Endothelial cell of umbilical vein (primary cell): ENCODE data around the gene CHRM4. TPM values are rescaled to one million over a fixed set of nuclear protein-coding genes. Genes with fewer than 3 reads are reported as not detected.

ENCODE experiments used
- BruUV-seq: library from RNA; stranded (reverse); fragments of 400-500 nt; replicated peaks from 2 replicates; lab custom pipeline; 2021; lab: Mats Ljungman, UMichigan
- CTCF ChIA-PET: fragments of 300-600, 350-600 bp; sonication (Branson Sonifier 250); formaldehyde crosslinking; loops from one replicate; lab custom pipeline; 2021; ENCODE audit warnings: antibody characterized with exemption, inconsistent platforms; lab: Charles Lee
- POLR2A ChIA-PET: fragments of 300-600, 350-600 bp; sonication (Branson Sonifier 250); formaldehyde crosslinking; loops from one replicate; lab custom pipeline; 2021; ENCODE audit warnings: antibody characterized with exemption, inconsistent platforms; lab: Charles Lee
- DNase-seq: peaks from one replicate; pipeline ENCODE4 v3.0.0-alpha.2; 2011; ENCODE audit warnings: low read depth, low spot score
- FAIRE-seq: peaks from 2 replicates; lab custom pipeline; 2011; peaks lifted over from hg19 to GRCh38; lab: Jason Lieb, UNC
- H2AFZ ChIP-seq: 2 replicates; pipeline ENCODE4 v1.6.0; 2012; ENCODE audit warnings: low read depth, low read length, control low read depth, inconsistent platforms
- H3K27ac ChIP-seq: 2 replicates; pipeline ENCODE4 v1.5.1; 2011; ENCODE audit warnings: low read depth, mild to moderate bottlenecking, control low read depth, low read length, moderate library complexity; ENCODE audit not compliant: insufficient read depth
- H3K27me3 ChIP-seq, 2 experiments: 2 replicates each; pipeline versions ENCODE4 v1.6.0 to v1.6.1; 2011; ENCODE audit warnings: low read length in 2 of 2, mixed read lengths in 1 of 2; ENCODE audit not compliant: control insufficient read depth in 2 of 2, insufficient read depth in 2 of 2
- H3K36me3 ChIP-seq, 2 experiments: 2 replicates in 1 of 2; 3 replicates in 1 of 2; pipeline ENCODE4 v1.5.1; 2011; ENCODE audit warnings: low read length in 2 of 2, mild to moderate bottlenecking in 1 of 2, moderate library complexity in 1 of 2; ENCODE audit not compliant: control insufficient read depth in 2 of 2, insufficient read depth in 2 of 2; ENCODE audit errors: extremely low read depth in 1 of 2
- H3K4me1 ChIP-seq: 3 replicates; pipeline ENCODE4 v1.5.1; 2011; ENCODE audit warnings: mild to moderate bottlenecking, low read length; ENCODE audit not compliant: control insufficient read depth, insufficient read depth; ENCODE audit errors: extremely low read depth
- H3K4me2 ChIP-seq: 2 replicates; pipeline ENCODE4 v1.6.1; 2011; ENCODE audit warnings: low read length, control low read depth, mixed read lengths; ENCODE audit not compliant: insufficient read depth
- H3K4me3 ChIP-seq, 3 experiments: fragments of 200-600 bp in 1 of 3; sonication (generic), shearing (Covaris generic) in 1 of 3; replicated peaks in 1 of 3; 2 replicates each; pipeline ENCODE4 v1.5.1; 2011 to 2016; ENCODE audit warnings: control low read depth in 3 of 3, low read length in 3 of 3, mild to moderate bottlenecking in 2 of 3, inconsistent platforms in 1 of 3, low read depth in 1 of 3, moderate library complexity in 1 of 3; ENCODE audit not compliant: insufficient read depth in 1 of 3
- H3K79me2 ChIP-seq: 2 replicates; pipeline ENCODE4 v1.6.0; 2012; ENCODE audit warnings: low read length, inconsistent platforms; ENCODE audit not compliant: control insufficient read depth, insufficient read depth
- H3K9ac ChIP-seq: replicated peaks from 2 replicates; pipeline ENCODE3; 2011; ENCODE audit warnings: low read length, control low read depth; ENCODE audit not compliant: insufficient read depth; ENCODE audit errors: extremely low read depth
- H3K9me1 ChIP-seq: replicated peaks from 3 replicates; pipeline ENCODE4 v1.6.0; 2011; ENCODE audit warnings: mild to moderate bottlenecking, low read length; ENCODE audit not compliant: control insufficient read depth, insufficient read depth; ENCODE audit errors: extremely low read depth
- H3K9me3 ChIP-seq: replicated peaks from 2 replicates; pipeline ENCODE4 v1.5.1; 2012; ENCODE audit warnings: low read length, inconsistent platforms; ENCODE audit not compliant: control insufficient read depth, insufficient read depth
- H4K20me1 ChIP-seq: replicated peaks from 2 replicates; pipeline ENCODE3; 2011; ENCODE audit warnings: mild to moderate bottlenecking, low read length; ENCODE audit not compliant: control insufficient read depth, insufficient read depth; ENCODE audit errors: extremely low read depth
- CTCF ChIP-seq, 2 donors: IDR thresholded peaks; 1 replicate in 1 of 2; 2 replicates in 1 of 2; pipeline ENCODE4 v1.5.1; 2011; ENCODE audit warnings: low read length in 2 of 2, mild to moderate bottlenecking in 2 of 2, moderate library complexity in 2 of 2, control low read depth in 1 of 2, inconsistent platforms in 1 of 2, low read depth in 1 of 2; ENCODE audit not compliant: insufficient read depth in 1 of 2; ENCODE audit errors: extremely low read depth in 1 of 2
- FOS ChIP-seq: IDR thresholded peaks from 2 replicates; pipeline ENCODE4 v1.6.1; 2011; ENCODE audit warnings: mild to moderate bottlenecking, low read length, moderate library complexity, borderline replicate concordance; ENCODE audit not compliant: insufficient read depth
- GATA2 ChIP-seq: IDR thresholded peaks from 2 replicates; pipeline ENCODE4 v1.7.0; 2011; ENCODE audit warnings: low read depth, mild to moderate bottlenecking, moderate library complexity, mixed read lengths, low read length; ENCODE audit not compliant: insufficient read length, insufficient read depth
- MYC ChIP-seq: IDR thresholded peaks from one replicate; pipeline ENCODE4 v1.6.1; 2011; ENCODE audit warnings: mild to moderate bottlenecking, low read depth, low read length
- POLR2A ChIP-seq: IDR thresholded peaks from 2 replicates; pipeline ENCODE4 v1.6.1; 2012; ENCODE audit warnings: low read depth, mild to moderate bottlenecking, control low read depth, low read length
- POLR2AphosphoS5 ChIP-seq: IDR thresholded peaks from 2 replicates; pipeline ENCODE4 v1.6.1; 2012; ENCODE audit warnings: low read depth, mild to moderate bottlenecking, control low read depth, low read length, moderate library complexity; ENCODE audit not compliant: insufficient read depth
- dilution Hi-C: fragments of 300-500 bp; cut with MboI; formaldehyde crosslinking; loops from one replicate; pipeline ENCODE4 v1.15.0; 2019; ENCODE audit warnings: low sequenced_read_pairs; ENCODE audit not compliant: extremely low pct_ligation_motif_present
- intact Hi-C: fragments of 100-400 bp; cut with micrococcal nuclease; formaldehyde crosslinking; loops from one replicate; pipeline ENCODE4 v1.10.0; 2022
- polyA plus RNA-seq, 4 experiments: library from polyadenylated mRNA; depleted of rRNA in 3 of 4; stranded (reverse) in 3 of 4; unstranded in 1 of 4; fragments of >200 nt; gene quantifications; 2 replicates each; pipeline versions ENCODE4 v1.2.1 to v1.2.3, GENCODE V29; 2011 to 2012; ENCODE audit warnings: missing spikeins in 1 of 4
- total RNA-seq: library from RNA; stranded (reverse); gene quantifications from 2 replicates; pipeline ENCODE4 v1.2.3, GENCODE V29; 2021

CHRM4 gene
- total and polyA plus RNA-seq, 2 donors (not counting 3 experiments of a cell fraction or from before 2014, with no cell fraction given), result 0.04 to 0.22 TPM

GRCh38 chr11:46337626-46338345 lies 53.8 kb downstream of the CHRM4 start:
- Histone ChIP-seq H3K4me3 (no peak overlapping the region), H2AFZ (no peak overlapping the region), H3K9me3 (no peaks in the 10 kb centered on the region), H3K9me1 (no peaks in the 10 kb centered on the region), H3K27ac (no peak overlapping the region), H3K27me3 (peaks cover 15 to 16% of the 10 kb centered on the region in 2 experiments), H3K36me3 (no peaks in the 10 kb centered on the region), H3K79me2 (no peaks in the 10 kb centered on the region), H4K20me1 (no peaks in the 10 kb centered on the region), H3K4me1 (peaks cover 15% of the 10 kb centered on the region), H3K4me2 (no peak overlapping the region), H3K9ac (no peak overlapping the region)
- intact Hi-C loops, result no loop called here
- dilution Hi-C loops, result no loop called here
- ChIA-PET POLR2A (interaction anchor here (0.5 kb wide), 1 partner anchor 34 kb away, joined by 8 read pairs; no protein-coding TSS in a partner anchor), CTCF (interaction anchor here (1.2 to 1.7 kb wide), 2 partner anchors 10 to 22 kb away, joined by 4 to 5 read pairs; partner anchors contain the start of gene DGKZ)
- no TSS peak for BruUV-seq
- no peak for FAIRE-seq
- TF ChIP-seq MYC, result no peak
- no peak for TF ChIP-seq GATA2
- no peak for TF ChIP-seq FOS
- no peak for TF ChIP-seq POLR2AphosphoS5
- no peak for TF ChIP-seq CTCF (IDR thresholded peaks at IDR 0.05; ENCODE audit: extremely low read depth in 1 of 2, insufficient read depth in 1 of 2, low read depth in 1 of 2, low read length in 2 of 2)
- TF ChIP-seq POLR2A, result no peak
- DNase-seq, result no peak
